PFSK-1 (cell line): ENCODE measurements around the gene ABI1.

Source experiments
- FOXP2 ChIP-seq: optimal IDR thresholded peaks from 2 replicates; pipeline ENCODE3; 2011; ENCODE audit warnings: borderline replicate concordance, control low read depth, inconsistent platforms; ENCODE audit not compliant: insufficient read depth; ENCODE audit errors: extremely low read length, extremely low read depth
- POLR2AphosphoS5 ChIP-seq: IDR thresholded peaks from 2 replicates; pipeline ENCODE4 v1.6.1; 2012; ENCODE audit warnings: low read depth, mild to moderate bottlenecking, control low read depth, low read length, moderate library complexity
- REST ChIP-seq, 2 experiments: IDR thresholded peaks; 2 replicates each; pipeline versions ENCODE4 v1.6.1 to v1.8.0; 2011 to 2012; ENCODE audit warnings: low read depth in 2 of 2, low read length in 2 of 2, control low read depth in 1 of 2, inconsistent platforms in 1 of 2, mild to moderate bottlenecking in 1 of 2, moderate library complexity in 1 of 2; ENCODE audit not compliant: insufficient read depth in 1 of 2
- SIN3A ChIP-seq: IDR thresholded peaks from 2 replicates; pipeline ENCODE4 v1.6.1; 2012; ENCODE audit warnings: mild to moderate bottlenecking, low read length, moderate library complexity, borderline replicate concordance; ENCODE audit not compliant: insufficient read depth
- TAF1 ChIP-seq: IDR thresholded peaks from 2 replicates; pipeline ENCODE4 v1.6.1; 2012; ENCODE audit warnings: low read length, control low read depth, borderline replicate concordance; ENCODE audit not compliant: insufficient read depth

ABI1 gene

DNA sequence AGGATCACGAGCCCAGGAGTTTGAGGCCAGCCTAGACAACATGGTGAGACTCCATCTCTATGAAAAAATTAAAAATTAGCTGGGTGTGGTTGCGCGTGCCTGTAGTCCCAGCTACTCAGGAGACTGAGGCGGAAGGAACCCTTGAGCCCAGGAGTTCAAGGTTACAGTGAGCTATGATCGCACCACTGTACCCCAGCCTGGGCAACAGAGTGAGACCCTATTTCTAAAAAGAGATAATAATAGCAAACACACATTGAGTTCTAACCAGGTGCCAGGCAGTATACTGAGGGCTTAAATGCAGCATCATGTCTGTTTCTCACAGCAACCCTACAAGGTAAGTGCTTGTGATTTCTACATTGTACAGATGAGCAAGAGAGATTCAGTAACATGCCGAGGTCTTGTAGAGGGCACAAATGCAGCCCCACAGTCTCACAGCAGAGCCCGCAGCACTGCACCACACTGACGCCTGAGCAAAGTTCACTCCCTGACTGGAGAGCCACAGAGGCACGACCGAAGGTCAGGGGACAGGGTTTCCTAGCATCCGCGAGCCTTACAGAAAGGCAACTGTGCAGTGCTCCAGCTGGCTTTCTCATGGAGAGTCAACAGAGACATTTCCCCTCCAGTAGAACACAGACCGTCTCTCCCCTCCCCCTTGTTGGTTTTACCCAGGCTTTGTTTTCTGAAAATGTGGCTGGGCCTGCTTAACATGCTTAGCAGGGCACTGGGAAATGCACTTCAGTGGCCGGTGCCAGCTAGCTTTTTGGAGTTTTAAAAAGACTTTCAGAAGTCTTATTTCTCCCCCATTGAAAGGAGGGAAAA is 126.8 kb downstream of the ABI1 start:
- no peak for TF ChIP-seq TAF1
- TF ChIP-seq FOXP2, result no peak
- TF ChIP-seq POLR2AphosphoS5, result no peak
- no peak for TF ChIP-seq SIN3A
- TF ChIP-seq REST (IDR thresholded peaks at IDR 0.05; ENCODE audit: insufficient read depth in 1 of 2, low read depth in 2 of 2, low read length in 2 of 2), result no peak

- TF ChIP-seq FOXP2 (no peak), POLR2AphosphoS5 (no peak), TAF1 (no peak), REST (IDR thresholded peaks at IDR 0.05; ENCODE audit: insufficient read depth in 1 of 2, low read depth in 2 of 2, low read length in 2 of 2) (no peak), SIN3A (no peak)
Observed at GRCh38 chr10:26730552-26730951, 130.2 kb downstream of the ABI1 start.

GRCh38 chr10:26729395-26729794 is 131.4 kb downstream of the ABI1 start:
- TF ChIP-seq SIN3A (no peak), POLR2AphosphoS5 (no peak), REST (IDR thresholded peaks at IDR 0.05; ENCODE audit: insufficient read depth in 1 of 2, low read depth in 2 of 2, low read length in 2 of 2) (no peak), TAF1 (no peak), FOXP2 (no peak)

GRCh38 chr10:26728957-26729356 is 131.8 kb downstream of the ABI1 start:
- no peak for TF ChIP-seq TAF1
- no peak for TF ChIP-seq FOXP2
- TF ChIP-seq POLR2AphosphoS5, result no peak
- no peak for TF ChIP-seq SIN3A
- TF ChIP-seq REST (IDR thresholded peaks at IDR 0.05; ENCODE audit: insufficient read depth in 1 of 2, low read depth in 2 of 2, low read length in 2 of 2), result no peak

- no peak for TF ChIP-seq TAF1
- TF ChIP-seq REST (IDR thresholded peaks at IDR 0.05; ENCODE audit: insufficient read depth in 1 of 2, low read depth in 2 of 2, low read length in 2 of 2), result no peak
- TF ChIP-seq SIN3A, result no peak
Observed at GRCh38 chr10:26727005-26727404, 133.8 kb downstream of the ABI1 start.
